ENCODE measurements around the gene NPAS2.

- TF ChIP-seq CTCF (conservative IDR thresholded peaks at IDR 0.05; ENCODE audit: low read length) (no peak), EZH2phosphoT487 (IDR thresholded peaks at IDR 0.05; ENCODE audit: borderline replicate concordance) (no peak)
Measured at GRCh38 chr2:101003278-101003775, 183.4 kb downstream of the NPAS2 start.

Data from Loucy (cell line).